Caki2 (cell line): ENCODE data around the gene MAPRE2. TPM values are rescaled to one million over a fixed set of nuclear protein-coding genes. Genes with fewer than 3 reads are reported as not detected.

Source experiments
- DNase-seq: peaks from one replicate; pipeline ENCODE4 v3.0.0-alpha.2; 2015; ENCODE audit warnings: low read depth
- in situ Hi-C: cut with HindIII; loops from 2 replicates; pipeline ENCODE4 v1.10.0; 2016; ENCODE audit warnings: low sequenced_read_pairs, low pct_unique_long_range_greater_than_20kb, mixed read lengths
- total RNA-seq: library from RNA; depleted of rRNA; stranded (reverse); fragments of >200 nt; shearing (Covaris generic); gene quantifications from 2 replicates; pipeline ENCODE4 v1.2.3, GENCODE V29; 2014; ENCODE audit warnings: low replicate concordance

MAPRE2 gene
- total RNA-seq, 1 experiment from 2014 or later: 9.2 TPM

DNA sequence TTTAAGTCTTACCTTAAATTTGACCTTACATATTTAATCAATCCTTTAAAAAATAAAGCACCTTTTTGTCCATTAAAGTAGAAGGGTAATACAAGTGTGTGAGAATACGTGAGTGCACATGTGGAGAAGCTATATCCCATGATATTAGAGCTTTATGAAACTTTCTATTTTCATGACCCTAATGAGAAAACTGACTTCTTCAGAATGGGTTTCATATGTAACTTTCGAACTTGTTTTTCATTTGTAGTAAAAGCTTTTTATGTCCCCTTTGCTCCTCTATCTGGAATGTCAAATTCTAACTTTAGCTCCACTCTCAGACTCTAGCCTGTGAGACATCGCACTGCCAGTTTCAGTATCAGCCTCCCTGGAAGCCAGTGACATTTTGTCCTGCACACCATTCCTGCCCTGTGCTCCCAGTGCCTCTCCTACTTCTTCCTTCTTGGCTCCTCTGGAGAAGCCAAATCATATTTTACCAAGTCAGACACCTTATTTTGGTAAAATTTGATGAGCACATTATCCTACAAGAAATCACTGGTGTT, 42.0 kb downstream of the MAPRE2 start:
- DNase-seq: no peak
- in situ Hi-C loops: no loop called here

DNA sequence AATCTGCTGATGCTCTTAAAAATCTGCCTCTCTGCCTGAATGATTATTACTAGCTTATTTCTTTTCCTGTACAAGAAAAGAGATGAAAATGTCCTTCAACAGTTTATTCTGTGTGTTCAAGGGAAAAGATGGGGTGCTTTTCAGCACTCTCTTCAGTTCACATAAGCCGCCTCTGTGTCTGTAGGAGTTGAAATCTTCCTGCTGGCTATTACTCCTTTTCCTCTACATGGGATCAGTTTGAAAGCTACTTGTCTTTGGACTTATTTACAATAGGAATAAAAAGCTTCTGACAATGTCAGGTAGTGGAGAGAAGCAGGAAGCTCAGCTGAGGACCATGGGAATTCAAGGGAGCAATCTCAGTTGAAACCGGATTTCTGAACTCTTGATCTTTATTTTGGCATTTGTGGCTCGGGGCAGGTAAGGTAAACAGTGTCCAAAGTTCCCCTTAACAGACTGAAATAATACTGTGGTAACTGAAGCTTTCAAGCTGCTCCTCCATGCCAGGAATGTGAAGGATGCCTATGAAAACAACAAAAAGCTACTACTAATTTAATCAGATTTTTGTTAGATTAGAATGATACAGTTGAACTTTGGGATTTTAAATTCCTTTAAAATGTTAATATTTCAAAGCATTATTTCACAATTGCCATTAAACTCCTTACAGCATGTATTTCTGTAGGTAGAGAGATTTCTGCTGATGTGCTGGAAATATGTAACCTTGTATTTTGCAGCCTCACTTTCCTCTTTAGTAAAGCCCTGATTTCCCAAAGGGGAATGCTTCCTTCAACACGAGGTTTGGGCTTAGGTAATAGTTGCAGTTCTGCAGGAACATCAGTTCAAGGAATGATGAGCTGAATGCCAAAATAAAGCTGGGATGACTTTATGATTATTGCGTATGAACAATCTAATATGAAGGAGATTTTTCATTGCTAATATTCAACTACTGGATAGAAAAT, 43.6 kb downstream of the MAPRE2 start:
- peak; percentile 6 for DNase-seq
- in situ Hi-C loops: no loop called here

DNA sequence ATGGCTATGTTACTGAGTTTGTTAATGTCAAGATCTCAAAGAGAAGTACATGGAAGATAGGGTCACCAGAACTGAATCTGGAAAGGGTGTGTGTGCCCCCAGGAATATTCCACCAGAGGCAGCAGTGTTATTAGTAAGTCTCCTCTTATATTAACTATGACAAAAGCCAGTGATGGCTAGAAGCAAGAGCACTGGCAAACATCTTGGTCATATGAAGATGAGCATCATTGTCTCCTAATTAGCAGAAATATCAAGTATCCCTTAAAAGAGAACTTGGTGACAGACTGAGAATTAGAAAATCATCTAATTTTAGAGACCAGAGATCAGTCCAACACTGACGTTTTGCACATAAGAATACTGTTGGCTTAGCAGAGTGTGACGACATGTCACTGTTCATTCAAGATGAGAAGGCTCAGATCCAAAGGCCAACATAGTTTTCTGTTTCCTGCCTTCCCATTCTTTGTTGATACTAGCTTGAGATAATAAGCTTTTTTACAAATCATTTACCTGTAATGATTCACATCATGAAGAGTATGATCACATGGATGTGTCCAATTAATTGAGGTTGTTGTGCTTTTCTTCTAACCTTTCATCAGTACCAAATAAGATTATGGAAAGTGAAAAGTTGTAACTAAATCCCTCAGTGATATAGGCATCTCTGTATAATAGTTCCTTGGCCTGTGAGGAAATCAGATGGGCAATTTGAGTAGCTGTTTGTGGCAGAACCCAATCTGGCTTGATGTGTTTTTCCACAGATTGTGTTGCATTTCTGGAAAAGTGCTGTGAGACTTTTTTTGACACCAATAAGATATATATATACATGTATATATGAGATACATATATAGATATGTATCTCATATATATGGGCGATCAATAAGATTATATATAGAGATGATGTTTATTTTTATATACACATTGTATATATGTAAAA, 44.5 kb downstream of the MAPRE2 start:
- DNase-seq: peak; percentile 16
- in situ Hi-C loops: no loop called here

GRCh38 chr18:35086704-35087103, 45.5 kb downstream of the MAPRE2 start:
- no peak for DNase-seq
- in situ Hi-C loops: no loop called here

GRCh38 chr18:35087726-35088125, 46.5 kb downstream of the MAPRE2 start:
- no peak for DNase-seq
- in situ Hi-C loops: no loop called here

GRCh38 chr18:35088921-35089320, 47.7 kb downstream of the MAPRE2 start:
- DNase-seq: no peak

DNA sequence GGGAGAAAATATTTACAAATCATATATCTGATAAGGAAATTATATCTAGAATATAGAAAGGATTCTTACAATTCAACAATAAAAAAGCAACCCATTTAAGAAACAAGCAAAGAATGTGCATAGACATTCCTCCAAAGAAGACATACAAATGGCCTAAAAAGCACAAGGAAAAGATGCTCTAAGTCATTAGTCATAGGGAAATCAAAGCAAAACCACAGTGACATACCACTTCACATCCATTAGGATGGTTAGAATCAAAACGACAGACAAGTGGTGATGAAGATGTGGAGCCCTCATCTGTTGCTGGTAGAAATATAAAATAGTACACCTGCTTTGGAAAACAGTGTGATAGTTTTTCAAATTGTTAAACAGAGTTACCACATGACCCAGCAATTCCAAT, 48.2 kb downstream of the MAPRE2 start:
- DNase-seq: no peak
- in situ Hi-C loops: no loop called here

More at GRCh38 chr18:35088921-35089320, 47.7 kb downstream of the MAPRE2 start:
- in situ Hi-C loops: no loop called here

DNA sequence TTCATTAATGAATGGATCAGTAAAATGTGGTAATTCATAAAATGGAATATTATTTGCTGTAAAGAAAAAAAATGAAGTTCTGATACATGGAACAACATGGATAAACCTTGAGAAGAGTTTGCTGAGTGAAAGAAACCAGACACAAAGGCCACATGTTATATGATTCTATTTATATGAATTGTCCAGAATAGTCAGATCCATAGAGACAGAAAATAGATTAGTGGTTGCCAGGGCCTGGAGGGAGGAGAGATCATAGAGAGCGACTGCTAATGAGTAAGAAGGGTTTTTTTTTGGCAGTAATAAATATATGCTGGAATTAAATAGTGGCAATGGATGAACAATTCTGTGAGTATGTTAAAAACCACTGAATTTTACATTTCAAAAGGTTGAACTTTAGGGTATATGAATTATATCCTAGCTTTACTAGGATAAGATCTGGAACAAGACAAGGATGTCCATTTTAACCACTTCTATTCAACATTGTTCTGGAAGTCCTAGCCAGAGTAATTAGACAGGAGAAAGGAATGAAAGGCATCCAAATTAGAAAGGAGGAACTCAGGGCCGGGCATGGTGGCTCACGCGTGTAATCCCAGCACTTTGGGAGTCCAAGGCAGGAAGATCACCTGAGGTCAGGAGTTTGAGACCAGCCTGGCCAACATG, 48.8 kb downstream of the MAPRE2 start:
- no peak for DNase-seq
- in situ Hi-C loops: no loop called here

DNA sequence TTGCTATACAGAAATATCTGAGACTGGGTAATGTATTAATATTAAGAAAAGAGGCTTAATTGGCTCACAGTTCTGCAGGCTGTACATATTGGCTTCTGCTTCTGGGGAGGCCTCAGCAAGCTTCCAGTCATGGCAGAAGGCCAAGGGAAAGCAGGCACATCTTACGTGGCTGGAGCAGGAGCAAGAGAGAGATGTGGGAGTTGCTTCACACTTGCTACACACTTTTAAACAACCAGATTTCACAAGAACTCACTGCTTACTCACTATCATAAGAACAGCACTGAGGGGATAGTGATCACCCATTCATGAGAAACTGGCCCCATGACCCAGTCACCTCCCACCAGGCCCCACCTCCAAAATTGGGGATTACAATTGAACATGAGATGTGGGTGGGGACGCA, 50.6 kb downstream of the MAPRE2 start:
- in situ Hi-C loops: no loop called here
- no peak for DNase-seq

DNA sequence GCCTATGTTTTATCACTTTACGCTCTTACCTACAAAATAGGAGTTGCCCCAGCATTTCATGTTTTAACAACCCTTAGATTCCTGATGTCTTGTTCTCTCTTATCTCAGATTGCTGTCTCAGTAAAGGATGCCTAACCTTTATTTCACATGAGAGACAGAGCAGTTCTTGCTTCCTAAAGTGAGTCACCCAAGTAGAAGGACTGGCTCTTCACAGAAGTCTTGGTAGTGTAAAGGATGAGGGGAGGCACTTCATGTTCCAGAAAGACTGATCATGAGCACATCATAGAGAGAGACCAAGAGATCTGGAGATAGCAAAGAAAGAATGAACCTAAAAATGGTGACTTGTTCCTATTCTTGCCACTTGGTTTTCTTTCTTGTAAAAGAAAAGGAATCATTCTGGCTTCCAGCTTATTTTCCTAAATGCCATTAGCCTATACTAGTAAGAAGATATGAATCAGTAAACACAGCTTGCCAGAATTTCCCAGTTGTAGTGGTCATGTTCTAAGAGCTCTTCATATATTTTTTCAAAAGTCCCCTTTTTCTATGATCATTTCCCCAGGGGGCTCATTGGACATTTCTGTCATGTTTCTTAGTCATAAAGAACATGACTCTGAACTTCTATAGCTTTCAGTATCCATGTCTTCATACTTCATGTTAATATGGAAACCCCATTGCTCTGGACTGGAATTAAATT, 54.9 kb downstream of the MAPRE2 start:
- DNase-seq: no peak
- in situ Hi-C loops: no loop called here

- DNase-seq: no peak
- in situ Hi-C loops: no loop called here
These were observed 55.4 kb downstream of the MAPRE2 start for GRCh38 chr18:35096677-35097011.

DNA sequence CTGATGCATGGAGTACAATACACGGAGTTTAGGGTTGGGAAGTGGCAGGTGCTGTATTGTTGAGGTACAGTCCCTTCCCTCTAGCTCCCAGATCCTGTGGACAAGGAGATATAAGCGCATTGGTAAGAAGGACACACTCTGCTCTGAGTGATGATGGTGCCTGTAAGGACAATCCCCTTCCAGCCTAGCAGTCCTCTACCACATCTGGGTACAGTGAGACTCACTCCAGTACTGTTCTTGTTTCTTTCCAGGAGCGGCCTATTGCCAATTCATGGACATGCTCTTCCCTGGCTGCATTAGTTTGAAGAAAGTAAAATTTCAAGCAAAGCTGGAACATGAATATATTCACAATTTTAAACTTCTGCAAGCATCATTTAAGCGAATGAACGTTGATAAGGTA, 56.0 kb downstream of the MAPRE2 start:
- no peak for DNase-seq
- in situ Hi-C loops: no loop called here

DNA sequence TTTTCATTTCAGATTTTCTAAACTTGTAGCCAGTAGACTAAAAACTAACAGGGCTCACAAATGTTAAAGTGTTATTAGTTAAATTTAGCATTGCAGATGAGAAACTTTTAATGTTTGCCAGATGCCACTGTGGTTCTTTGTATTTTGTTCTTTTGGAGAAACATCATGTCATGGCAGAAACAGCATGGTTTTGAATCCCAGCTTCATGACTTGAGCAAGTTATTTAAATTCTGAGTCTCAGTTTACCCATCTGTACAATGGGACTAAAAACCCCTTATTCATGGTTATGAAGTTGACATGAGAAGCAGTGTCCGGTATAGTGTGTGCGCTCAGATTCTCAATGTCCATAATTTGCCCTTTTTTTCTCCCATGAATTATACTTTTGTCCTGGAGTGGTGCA, 56.5 kb downstream of the MAPRE2 start:
- in situ Hi-C loops: no loop called here
- DNase-seq: no peak

DNA sequence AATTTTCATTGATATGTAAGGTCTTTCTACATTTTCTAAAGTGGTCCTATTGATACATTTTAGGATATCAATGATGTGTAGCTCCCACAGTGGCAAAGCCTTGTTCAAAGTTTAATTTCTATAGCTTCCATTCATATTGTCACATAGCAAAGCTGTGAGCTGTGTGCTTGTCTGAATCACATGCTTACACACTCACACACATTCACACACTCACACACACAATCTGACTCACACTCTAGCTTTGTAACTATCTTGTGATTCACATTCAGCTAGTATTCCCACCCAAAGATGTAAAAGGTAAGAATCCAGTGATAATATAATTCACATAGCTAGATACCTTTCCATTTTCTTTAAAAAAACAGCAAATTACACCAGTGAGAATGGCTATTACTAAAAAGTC, 58.7 kb downstream of the MAPRE2 start:
- in situ Hi-C loops: no loop called here
- DNase-seq: no peak

- in situ Hi-C loops: no loop called here
- DNase-seq: no peak
These were observed 63.3 kb downstream of the MAPRE2 start for GRCh38 chr18:35104391-35105051.

GRCh38 chr18:35106013-35106844, 65.0 kb downstream of the MAPRE2 start:
- DNase-seq: no peak
- in situ Hi-C loops: no loop called here

GRCh38 chr18:35106845-35107148, 65.6 kb downstream of the MAPRE2 start:
- in situ Hi-C loops: no loop called here
- no peak for DNase-seq
